Activated CD8-positive, alpha-beta memory T cell treated with anti-CD3 and anti-CD28 coated beads, Interleukin-2, amount 50 U/mL, for 1 hour (primary cell): ENCODE measurements around the gene SSC4D.
A peak's percentile ranks its signal among the peaks of the same experiment; 100 is the strongest.
"Not testable (repeated sequence)": the region's sequence is repeated elsewhere in the genome, so short reads cannot be mapped to it uniquely, and the experiment has no call there.

Source experiments
- DNase-seq: peaks from one replicate; pipeline ENCODE4 v3.0.0-alpha.2; 2020; ENCODE audit errors: extremely low read depth

Gene SSC4D

GRCh38 chr7:76383089-76383944 lies 26.2 kb downstream of the SSC4D start:
- no peak for DNase-seq

DNA sequence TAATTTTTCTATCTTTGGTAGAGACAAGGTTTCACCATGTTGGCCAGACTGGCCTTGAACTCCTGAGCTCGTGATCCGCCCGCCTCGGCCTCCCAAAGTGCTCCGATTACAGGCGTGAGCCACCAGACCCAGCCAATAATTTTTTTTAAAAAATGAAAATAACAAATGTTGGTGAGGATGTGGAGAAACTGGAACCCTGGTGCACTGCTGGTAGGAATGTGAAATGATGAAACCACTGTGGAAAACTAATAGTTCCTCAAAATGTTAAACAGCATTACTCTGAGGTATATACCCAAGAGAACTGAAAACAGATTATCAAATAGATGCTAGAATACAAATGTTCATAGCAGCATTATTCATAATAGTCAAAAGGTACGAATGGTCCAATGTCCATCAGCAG lies 27.7 kb downstream of the SSC4D start:
- no peak for DNase-seq

DNA sequence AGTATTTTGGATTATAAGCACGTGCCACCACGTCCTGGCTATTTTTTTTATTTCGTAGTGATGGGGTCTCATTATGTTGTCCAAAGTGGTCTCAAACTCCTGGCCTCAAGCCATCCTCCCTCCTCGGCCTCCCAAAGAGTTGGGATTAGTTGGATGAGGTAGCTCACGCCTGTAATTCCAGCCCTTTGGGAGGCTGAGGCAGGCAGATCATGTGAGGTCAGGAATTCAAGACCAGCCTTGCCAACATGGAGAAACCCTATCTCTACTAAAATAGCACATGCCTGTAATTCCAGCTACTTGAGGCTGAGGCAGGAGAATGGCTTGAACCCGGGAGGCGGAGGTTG lies 28.9 kb downstream of the SSC4D start:
- no peak for DNase-seq

DNA sequence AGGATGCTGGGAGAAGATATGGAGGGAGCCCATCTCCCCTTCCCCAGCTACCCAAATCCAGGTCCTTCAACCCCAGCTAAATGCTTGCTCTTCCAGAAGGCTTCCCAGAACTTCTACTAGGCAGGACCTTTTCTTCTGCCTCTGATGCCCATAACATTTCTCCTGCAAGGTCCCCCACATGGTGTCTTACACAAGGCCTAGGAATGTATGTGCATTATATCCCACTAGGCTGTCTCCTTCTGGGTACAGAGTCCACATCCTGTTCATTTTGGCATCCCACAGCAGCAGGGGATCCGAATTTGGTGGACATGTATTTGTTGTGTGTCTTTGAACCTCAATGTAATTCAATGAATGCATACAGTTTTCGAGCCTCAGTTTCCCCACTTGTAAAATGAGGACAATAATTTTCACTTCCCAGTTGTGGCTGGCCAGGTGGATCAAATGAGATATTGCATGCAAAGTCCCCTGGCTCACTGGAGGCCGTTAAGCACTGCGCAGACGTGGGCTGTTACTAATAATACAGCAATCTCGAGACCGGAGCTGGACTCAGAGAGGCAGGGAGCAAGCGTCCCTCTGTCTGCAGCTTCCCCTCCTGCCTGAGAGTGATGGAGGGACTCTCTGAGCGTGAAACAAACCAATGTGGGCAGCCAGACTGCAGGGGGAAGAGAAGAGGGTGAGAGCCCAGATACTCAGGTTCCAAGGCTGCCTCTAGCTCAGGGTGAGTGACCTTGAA lies 32.1 kb downstream of the SSC4D start:
- no peak for DNase-seq

DNA sequence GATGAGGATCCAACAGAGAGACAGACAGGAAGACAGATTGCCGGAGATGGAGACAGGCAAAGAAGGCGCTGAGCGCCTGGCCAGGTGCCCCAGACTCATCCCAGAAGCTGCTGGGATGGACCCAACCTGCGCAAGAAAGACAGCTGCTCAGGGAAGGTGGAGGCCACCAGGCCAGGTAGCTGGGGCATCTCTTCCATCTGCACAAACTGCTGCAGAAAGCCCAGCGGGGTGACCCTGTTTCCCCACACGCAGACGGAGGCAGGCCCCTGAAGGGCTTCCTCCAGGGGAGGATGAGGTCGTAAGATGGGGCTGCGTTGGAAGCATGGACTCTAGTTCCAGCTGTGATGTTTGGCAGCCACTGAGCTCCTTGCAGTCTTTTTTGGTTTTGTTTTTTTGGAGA lies 34.2 kb downstream of the SSC4D start:
- DNase-seq: no peak

DNA sequence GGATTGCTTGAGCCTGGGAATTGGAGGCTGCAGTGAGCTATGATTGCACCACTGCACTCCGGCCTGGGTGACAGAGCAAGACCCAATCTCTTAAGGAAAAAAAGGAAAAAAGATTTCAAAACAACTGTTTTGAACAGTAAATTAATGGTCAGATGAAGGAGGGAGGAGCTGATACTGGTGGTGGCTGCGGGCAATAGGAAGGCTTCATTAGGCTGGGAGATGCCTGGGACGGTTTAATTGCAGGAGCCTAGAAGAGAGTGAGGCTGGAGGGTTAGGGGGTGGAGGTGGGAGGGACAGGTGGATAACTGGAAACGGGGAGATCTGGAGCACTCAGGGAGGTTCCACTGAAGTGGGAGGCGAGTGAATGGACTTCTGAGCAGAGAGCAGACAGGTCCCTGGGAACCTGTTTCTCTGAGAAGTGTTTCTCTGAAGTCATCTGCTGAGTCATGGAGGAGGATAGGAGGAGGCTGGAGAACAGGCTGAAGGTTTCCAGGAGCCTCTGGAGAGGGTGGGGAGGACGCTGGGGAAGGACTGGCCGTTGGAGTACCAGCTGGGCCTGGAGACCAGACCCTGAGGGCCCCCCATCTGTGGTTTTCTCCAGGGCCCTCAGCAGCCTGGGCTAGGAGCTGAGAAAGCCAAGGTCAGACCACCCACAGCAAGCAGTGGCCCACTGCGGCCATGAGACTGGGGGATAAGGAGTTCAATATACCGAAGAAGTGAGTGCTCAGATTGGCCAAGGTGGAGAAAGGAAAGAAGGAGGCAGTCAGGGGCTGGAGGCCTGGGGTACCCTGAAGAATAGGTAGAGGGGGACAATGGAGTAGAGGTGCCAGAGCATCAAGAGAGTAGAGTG lies 36.3 kb downstream of the SSC4D start:
- DNase-seq: no peak

GRCh38 chr7:76371396-76371795 lies 38.1 kb downstream of the SSC4D start:
- no peak for DNase-seq

- DNase-seq: no peak
Observed at GRCh38 chr7:76369018-76369417, 40.5 kb downstream of the SSC4D start.

DNA sequence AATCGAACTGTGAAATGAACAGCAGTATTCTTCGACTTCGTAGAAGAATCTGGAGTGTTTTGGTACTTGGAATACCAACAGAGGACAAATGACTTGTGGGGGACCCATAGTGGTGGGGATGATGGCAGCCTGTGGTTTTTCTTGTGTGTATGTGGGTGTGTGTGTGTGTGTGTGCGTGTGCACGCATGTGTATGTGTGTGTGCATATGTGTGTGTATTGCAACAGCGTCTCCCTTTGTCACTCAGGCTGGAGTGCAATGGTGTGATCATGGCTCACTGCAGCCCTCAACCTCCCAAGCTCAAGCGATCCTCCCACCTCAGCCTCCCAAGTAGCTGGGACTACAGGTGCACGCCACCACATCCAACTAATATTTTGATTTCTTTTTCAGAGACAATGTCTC lies 41.3 kb downstream of the SSC4D start:
- DNase-seq: no peak

DNA sequence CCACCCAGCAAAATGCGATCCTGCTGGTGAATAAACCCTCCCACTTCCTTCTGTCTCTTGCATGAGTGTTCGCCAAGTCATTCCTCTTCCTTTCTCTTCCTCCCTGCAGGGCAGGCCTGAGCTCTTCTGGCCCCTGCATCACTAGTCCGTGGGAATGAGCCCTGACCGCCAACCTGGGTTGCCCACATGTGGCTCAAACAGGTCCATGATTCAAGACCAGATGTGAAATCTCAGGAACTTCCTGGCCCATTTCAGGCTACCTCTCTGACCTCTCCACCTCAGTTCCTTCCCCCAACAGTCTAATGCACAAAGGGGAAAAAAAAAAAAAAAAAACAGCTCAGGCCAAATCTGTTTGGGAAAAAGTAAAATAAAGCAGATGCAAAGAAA lies 45.3 kb downstream of the SSC4D start:
- DNase-seq: no peak

- not testable (repeated sequence) for DNase-seq
Observed at GRCh38 chr7:76363754-76364153, 45.7 kb downstream of the SSC4D start.

- no peak for DNase-seq
Observed at GRCh38 chr7:76359978-76360638, 49.4 kb downstream of the SSC4D start.

- DNase-seq: peak; percentile 95
Observed at GRCh38 chr7:76359111-76359977, 50.2 kb downstream of the SSC4D start.

GRCh38 chr7:76358481-76359110 lies 50.9 kb downstream of the SSC4D start, which contains the start of gene YWHAG:
TSS of gene YWHAG (minus strand) at chr7:76358991. CDS start at chr7:76358808, 183 bp downstream.
- peak; percentile 60 for DNase-seq

DNA sequence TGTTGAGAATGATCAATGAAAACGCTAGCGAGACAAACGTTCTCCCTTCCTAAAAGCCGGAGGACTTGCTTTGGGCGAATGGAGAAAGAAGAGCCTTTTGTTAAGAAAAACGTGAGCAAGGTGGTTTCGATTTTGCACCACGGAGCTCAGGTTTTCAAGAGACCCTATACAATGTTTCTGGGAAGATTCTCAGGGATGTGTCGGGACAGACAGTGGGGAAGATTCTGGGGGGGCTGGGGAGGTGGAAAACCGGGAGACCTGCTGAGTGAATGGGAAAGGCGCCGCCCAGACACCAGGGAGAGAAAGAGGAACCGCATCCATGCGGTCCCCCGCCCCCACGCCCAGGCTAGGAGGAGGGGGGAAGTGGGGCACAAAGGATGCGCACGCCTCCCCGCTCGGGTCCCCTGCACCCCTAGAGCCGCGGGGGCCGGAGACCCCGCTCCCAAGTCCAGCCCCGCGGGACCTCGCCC lies 51.5 kb downstream of the SSC4D start:
- DNase-seq: no peak

DNA sequence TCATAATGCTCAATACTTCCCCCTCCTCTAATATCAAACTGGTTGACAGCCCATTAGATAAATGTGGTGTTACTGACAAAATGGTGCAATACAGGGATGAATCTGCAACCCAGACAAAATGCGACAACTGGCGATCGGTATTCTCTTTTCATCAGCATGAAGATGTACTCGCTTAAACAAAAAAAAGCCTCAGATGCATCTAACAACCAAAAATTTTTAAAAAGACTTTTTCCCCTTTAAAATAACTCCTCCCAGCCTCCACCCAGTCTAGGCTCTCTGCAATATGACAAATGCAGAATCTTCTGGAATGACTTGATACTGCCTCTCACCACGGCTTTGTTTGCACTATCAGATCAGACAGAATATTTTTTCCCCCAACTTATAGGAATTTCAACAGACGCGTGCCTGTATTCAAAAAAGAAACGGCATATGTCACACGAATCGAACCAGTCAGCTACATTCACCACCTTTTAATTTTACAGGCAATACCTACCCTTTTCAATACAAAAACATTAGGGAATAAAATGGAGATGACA lies 52.0 kb downstream of the SSC4D start:
- DNase-seq: no peak

DNA sequence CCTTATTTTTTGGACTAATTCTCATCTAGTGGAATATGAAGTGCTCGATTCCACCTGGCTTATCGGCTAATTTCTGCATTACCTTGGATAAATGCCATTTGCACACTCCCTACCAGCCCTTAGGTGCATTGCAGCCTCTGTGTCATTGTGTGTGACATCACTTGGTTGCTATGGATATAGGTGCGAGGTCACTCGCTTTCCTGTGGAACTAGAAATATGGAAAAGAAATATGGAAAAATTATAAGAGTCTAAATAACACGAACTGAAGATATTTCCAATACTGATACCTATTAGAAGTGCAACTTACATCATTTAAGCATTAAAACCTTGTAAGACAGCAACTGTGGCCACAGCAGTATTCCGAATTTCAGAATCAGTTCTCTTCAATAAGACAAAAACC lies 52.7 kb downstream of the SSC4D start:
- no peak for DNase-seq

DNA sequence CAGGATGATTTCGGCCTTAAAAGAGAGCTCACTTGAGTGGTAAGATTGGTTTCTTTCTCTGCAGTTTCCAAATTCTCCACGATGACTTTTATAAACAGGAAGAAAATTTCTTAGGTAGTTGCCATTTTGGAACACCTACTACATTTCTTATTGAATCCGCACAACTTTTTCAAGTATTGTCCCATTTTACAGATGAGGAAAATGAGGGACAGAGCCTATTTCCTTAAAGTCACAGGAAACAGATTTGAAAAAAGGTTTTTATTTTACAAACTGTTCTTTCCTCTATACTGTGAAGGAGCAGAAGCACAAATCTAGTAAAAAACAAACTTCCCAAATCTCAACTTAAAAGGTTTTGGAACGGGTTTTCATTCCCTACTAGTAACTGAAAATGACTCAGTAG lies 53.4 kb downstream of the SSC4D start:
- no peak for DNase-seq

DNA sequence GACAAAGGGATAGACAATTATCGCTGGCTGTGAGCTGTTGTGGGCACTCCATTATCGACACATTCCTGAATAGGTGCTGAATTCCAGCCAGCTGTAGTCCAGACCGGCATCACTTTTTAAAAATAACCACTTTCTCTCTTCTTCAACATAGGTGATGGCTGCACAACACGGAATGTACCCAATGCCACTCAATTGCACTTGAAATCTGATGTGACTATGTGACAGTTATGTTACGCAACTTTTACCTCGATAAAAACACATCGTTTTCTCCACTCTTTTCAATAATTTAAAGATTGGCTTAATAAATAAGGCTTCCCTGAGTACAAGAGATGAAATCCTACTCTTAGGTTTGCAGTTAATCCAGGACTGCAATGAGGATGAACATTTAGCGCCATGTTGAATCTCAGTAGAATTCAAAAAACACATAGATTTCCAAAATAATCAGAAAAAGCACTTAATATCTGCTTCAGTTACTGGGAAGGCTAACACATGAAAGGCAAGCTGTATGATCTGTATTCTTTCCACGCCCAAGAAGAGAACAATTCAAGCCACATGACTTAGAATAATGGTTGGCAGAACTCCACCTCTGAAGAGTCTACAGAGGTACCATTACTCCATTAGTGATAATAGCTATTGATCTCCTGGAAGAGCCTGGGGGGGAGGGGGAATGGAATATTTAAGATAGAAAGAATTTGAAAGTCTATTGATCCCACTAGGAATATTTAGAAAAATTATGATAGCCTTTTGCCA lies 54.3 kb downstream of the SSC4D start:
- DNase-seq: no peak
